ENCODE results near the gene DEAF1. TPM values are rescaled to one million over a fixed set of nuclear protein-coding genes. Genes with fewer than 3 reads are reported as not detected.

DEAF1 gene
- total RNA-seq, 2 donors from 2014 or later: 21.7 to 25.8 TPM

- no peak overlapping the region for H3K9ac ChIP-seq (ENCODE audit: low read depth in 2 of 2, low read length in 2 of 2)
- H3K4me1 ChIP-seq: peaks cover 45% of the 10 kb centered on the region
- TF ChIP-seq, protein P1, sequence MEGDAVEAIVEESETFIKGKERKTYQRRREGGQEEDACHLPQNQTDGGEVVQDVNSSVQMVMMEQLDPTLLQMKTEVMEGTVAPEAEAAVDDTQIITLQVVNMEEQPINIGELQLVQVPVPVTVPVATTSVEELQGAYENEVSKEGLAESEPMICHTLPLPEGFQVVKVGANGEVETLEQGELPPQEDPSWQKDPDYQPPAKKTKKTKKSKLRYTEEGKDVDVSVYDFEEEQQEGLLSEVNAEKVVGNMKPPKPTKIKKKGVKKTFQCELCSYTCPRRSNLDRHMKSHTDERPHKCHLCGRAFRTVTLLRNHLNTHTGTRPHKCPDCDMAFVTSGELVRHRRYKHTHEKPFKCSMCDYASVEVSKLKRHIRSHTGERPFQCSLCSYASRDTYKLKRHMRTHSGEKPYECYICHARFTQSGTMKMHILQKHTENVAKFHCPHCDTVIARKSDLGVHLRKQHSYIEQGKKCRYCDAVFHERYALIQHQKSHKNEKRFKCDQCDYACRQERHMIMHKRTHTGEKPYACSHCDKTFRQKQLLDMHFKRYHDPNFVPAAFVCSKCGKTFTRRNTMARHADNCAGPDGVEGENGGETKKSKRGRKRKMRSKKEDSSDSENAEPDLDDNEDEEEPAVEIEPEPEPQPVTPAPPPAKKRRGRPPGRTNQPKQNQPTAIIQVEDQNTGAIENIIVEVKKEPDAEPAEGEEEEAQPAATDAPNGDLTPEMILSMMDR (IDR thresholded peaks at IDR 0.05): peak; percentile 51
- peaks cover 5% of the 10 kb centered on the region for H3K27me3 ChIP-seq
- no peaks in the 10 kb centered on the region for H3K9me3 ChIP-seq
- H3K27ac ChIP-seq: no peak overlapping the region
- no peaks in the 10 kb centered on the region for H3K36me3 ChIP-seq
- DNase-seq: peak; percentile 62
- intact Hi-C loops (cut with DNase I): loop anchor here (10.0 kb wide), 1 partner anchor 169 kb away; no protein-coding TSS in a partner anchor
- H3K4me3 ChIP-seq: no peak overlapping the region
Observed at GRCh38 chr11:723120-723883, 28.3 kb upstream of the DEAF1 start.

- H3K9me3 ChIP-seq: no peaks in the 10 kb centered on the region
- intact Hi-C loops (cut with DNase I): loop anchor here (10.0 kb wide), 1 partner anchor 168 kb away; no protein-coding TSS in a partner anchor
- H3K9ac ChIP-seq (ENCODE audit: low read depth in 2 of 2, low read length in 2 of 2): no peak overlapping the region
- no peaks in the 10 kb centered on the region for H3K36me3 ChIP-seq
- peaks cover 5% of the 10 kb centered on the region for H3K27me3 ChIP-seq
- peaks cover 36% of the 10 kb centered on the region for H3K4me1 ChIP-seq
- H3K4me3 ChIP-seq: no peak overlapping the region
- DNase-seq: no peak
- TF ChIP-seq, protein P1 (IDR thresholded peaks at IDR 0.05): no peak
- no peak overlapping the region for H3K27ac ChIP-seq
Observed at GRCh38 chr11:722346-722811, 27.4 kb upstream of the DEAF1 start.

DNA sequence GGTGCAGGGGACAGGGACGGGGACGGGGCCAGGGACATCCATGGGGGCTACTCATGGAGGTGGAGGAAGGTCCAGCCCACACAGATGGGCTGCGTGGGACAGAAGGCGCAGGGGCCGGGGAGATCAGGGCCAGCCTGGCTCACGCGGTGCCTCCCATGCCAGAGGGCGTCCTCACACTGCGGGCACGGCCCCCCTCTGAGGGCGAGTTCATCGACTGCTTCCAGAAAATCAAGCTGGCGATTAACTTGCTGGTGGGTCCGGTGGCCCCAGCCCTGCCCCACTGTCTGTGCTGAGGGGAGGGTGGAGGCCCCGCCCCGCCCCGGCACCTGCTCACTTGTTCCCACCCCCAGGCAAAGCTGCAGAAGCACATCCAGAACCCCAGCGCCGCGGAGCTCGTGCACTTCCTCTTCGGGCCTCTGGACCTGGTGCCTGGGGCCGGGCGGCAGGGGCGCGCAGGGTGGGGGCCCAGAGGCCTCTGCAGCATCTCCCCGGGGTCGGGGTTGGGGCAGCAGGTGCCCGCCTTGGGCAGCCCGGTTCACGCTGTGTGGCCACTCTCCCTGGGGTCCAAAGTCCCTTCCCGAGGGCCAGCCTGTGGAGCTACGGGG lies 26.8 kb upstream of the DEAF1 start:
- no peaks in the 10 kb centered on the region for H3K36me3 ChIP-seq
- H3K4me1 ChIP-seq: peaks cover 36% of the 10 kb centered on the region
- peak; percentile 49 for DNase-seq
- no peak overlapping the region for H3K27ac ChIP-seq
- peak overlapping the region in 1 of 2 donors; percentile 50 for H3K9ac ChIP-seq (ENCODE audit: low read depth in 2 of 2, low read length in 2 of 2)
- peaks cover 5% of the 10 kb centered on the region for H3K27me3 ChIP-seq
- intact Hi-C loops (cut with DNase I): loop anchor here (10.0 kb wide), 1 partner anchor 167 kb away; no protein-coding TSS in a partner anchor
- H3K9me3 ChIP-seq: no peaks in the 10 kb centered on the region
- TF ChIP-seq, protein P1 (IDR thresholded peaks at IDR 0.05): no peak
- H3K4me3 ChIP-seq: no peak overlapping the region

- Histone ChIP-seq H3K4me3 (no peak overlapping the region), H3K9me3 (no peaks in the 10 kb centered on the region), H3K36me3 (no peaks in the 10 kb centered on the region), H3K27ac (no peak overlapping the region), H3K4me1 (peaks cover 30% of the 10 kb centered on the region), H3K9ac (ENCODE audit: low read depth in 2 of 2, low read length in 2 of 2) (peak overlapping the region in 1 of 2 donors; percentile 50), H3K27me3 (peaks cover 5% of the 10 kb centered on the region)
- TF ChIP-seq, protein P1 (IDR thresholded peaks at IDR 0.05): no peak
- intact Hi-C loops (cut with DNase I): loop anchor here (10.0 kb wide), 1 partner anchor 166 kb away; no protein-coding TSS in a partner anchor
- no peak for DNase-seq
Observed at GRCh38 chr11:721247-721740, 26.3 kb upstream of the DEAF1 start.

- peaks cover 27% of the 10 kb centered on the region for H3K4me1 ChIP-seq
- H3K27ac ChIP-seq: no peak overlapping the region
- H3K4me3 ChIP-seq: no peak overlapping the region
- peak; percentile 80 for DNase-seq
- TF ChIP-seq, protein P1 (IDR thresholded peaks at IDR 0.05): no peak
- peaks cover 5% of the 10 kb centered on the region for H3K27me3 ChIP-seq
- H3K9ac ChIP-seq (ENCODE audit: low read depth in 2 of 2, low read length in 2 of 2): peak overlapping the region; percentile 12 to 19
- H3K9me3 ChIP-seq: no peaks in the 10 kb centered on the region
- H3K36me3 ChIP-seq: no peaks in the 10 kb centered on the region
- intact Hi-C loops (cut with DNase I): loop anchor here (10.0 kb wide), 1 partner anchor 166 kb away; no protein-coding TSS in a partner anchor
Observed at GRCh38 chr11:720642-721246, 25.7 kb upstream of the DEAF1 start.
